Measurements from ENCODE around the gene NGRN. TPM values are rescaled to one million over a fixed set of nuclear protein-coding genes. Genes with fewer than 3 reads are reported as not detected.

Gene NGRN
- total and polyA plus RNA-seq, 2 experiments from 2014 or later: 88.9 to 131 TPM

GRCh38 chr15:90232941-90233386, 32.5 kb upstream of the NGRN start:
- Histone ChIP-seq H3K4me2 (peak overlapping the region; percentile 89), H4K20me1 (replicated peaks; ENCODE audit: insufficient read depth) (no peaks in the 10 kb centered on the region), H3K36me3 (ENCODE audit: insufficient read depth) (peaks cover 7% of the 10 kb centered on the region; the same call in 1 of the 2 replicates), H3F3A (replicated peaks; ENCODE audit: low read depth) (peaks cover 11% of the 10 kb centered on the region; the same call in 1 of the 2 replicates), H3K79me2 (replicated peaks; ENCODE audit: insufficient read depth) (no peaks in the 10 kb centered on the region), H3K4me1 (ENCODE audit: insufficient read depth) (peaks cover 14% of the 10 kb centered on the region; the same call in 1 of the 2 replicates), H3K4me3 (peak overlapping the region; percentile 85), H3K27ac (ENCODE audit: low read depth) (peak overlapping the region; percentile 16; the same call in 1 of the 2 replicates), H3K27me3 (ENCODE audit: insufficient read depth) (no peaks in the 10 kb centered on the region), H2AFZ (peak overlapping the region; percentile 98), H3K9me2 (ENCODE audit: insufficient read depth) (no peaks in the 10 kb centered on the region)
- ATAC-seq (no peak), DNase-seq (ENCODE audit: low spot score) (no peak)
- no peak for TF ChIP-seq ZNF462 (CRISPR knock-in tag; IDR thresholded peaks at IDR 0.05)
- peak; percentile 56 to 70 for TF ChIP-seq CTCF (conservative IDR thresholded peaks at IDR 0.05; ENCODE audit: low read depth in 2 of 2)
- no peak for TF ChIP-seq ZNF114 (CRISPR knock-in tag; IDR thresholded peaks at IDR 0.05)
- H3K36me3 Mint-ChIP-seq (ENCODE audit: low read depth): peaks cover 13% of the 10 kb centered on the region
- H3K27me3 Mint-ChIP-seq (ENCODE audit: insufficient read depth, low read depth, poor library complexity): peaks cover 11% of the 10 kb centered on the region
- peaks cover 7% of the 10 kb centered on the region for H3K4me1 Mint-ChIP-seq
- H3K9me3 Mint-ChIP-seq: no peaks in the 10 kb centered on the region
- H3K27ac Mint-ChIP-seq: no peak overlapping the region
- peak overlapping the region; percentile 76 for H3K4me3 Mint-ChIP-seq
